NK-92 (cell line): Measurements from ENCODE around the gene OR51T1.
"Not testable (repeated sequence)": the region's sequence is repeated elsewhere in the genome, so short reads cannot be mapped to it uniquely, and the experiment has no call there.

Experiments
- DNase-seq: peaks from one replicate; lab custom pipeline; 2025; ENCODE audit not compliant: unreplicated experiment; lab: John Stamatoyannopoulos, UW

OR51T1 gene, protein sequence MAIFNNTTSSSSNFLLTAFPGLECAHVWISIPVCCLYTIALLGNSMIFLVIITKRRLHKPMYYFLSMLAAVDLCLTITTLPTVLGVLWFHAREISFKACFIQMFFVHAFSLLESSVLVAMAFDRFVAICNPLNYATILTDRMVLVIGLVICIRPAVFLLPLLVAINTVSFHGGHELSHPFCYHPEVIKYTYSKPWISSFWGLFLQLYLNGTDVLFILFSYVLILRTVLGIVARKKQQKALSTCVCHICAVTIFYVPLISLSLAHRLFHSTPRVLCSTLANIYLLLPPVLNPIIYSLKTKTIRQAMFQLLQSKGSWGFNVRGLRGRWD

GRCh38 chr11:4881860-4882500 lies at the start of gene OR51T1:
Gene OR51T1 (plus strand): TSS chr11:4881900. CDS start chr11:4881900, 0 bp downstream.
- no peak for DNase-seq

DNA sequence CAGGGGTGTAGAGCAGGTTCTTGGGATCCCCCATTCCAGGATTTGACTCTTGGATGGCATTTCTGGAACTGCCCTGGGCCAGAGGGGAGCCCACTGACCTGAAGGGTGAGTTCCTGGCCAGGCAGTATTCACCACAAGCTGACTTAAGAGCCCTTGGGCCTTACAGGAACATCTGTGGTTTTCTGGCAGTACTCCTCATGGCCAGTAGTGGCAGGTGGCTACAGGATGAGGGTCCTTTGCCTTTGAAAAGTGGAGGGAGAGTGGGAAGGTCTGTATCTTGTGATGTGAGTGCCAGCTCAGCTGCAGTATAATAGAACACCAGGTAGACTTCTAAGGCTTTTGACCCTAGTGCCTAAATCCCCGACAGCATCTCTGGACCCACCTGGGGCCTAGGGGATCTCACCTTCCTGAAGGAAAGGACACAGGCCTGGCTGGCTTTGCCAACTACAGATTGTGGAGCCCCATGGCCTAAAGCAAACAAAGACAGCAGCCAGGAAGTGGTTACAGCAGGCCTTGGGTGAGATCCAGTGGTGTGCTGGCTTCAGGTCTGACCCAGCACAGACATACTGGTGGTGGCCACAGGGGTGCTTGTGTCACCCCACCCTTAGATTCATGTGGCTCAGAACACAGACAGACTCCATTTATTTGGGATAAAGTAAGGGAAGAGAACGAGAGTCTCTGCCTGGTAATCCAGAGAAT lies 41.7 kb upstream of the OR51T1 start:
- DNase-seq: no peak

- no peak for DNase-seq
These were observed 32.7 kb upstream of the OR51T1 start, which contains the start of gene OR51S1 for GRCh38 chr11:4848908-4849532. Gene OR51S1 (minus strand): TSS chr11:4849208. CDS start chr11:4849208, 0 bp downstream.

- DNase-seq: no peak
These were observed 30.7 kb upstream of the OR51T1 start for GRCh38 chr11:4851033-4851432.

DNA sequence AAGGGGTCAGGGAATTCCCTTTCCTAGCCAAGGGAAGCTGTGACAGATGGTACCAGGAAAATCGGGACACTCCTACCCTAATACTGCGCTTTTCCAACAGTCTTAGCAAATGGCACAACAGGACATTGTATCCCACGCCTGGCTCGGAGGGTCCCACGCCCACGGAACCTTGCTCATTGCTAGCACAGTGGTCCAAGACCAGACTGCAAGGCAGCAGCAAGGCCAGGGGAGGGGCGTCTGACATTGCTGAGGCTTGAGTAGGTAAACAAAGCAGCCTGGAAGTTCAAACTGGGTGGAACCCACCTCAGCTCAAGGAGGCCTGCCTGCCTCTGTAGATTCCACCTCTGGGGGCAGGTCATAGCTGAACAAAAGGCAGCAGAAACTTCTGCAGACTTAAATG lies 27.4 kb upstream of the OR51T1 start:
- DNase-seq: not testable (repeated sequence)

GRCh38 chr11:4862447-4863236 lies 19.1 kb upstream of the OR51T1 start:
- DNase-seq: no peak

- no peak for DNase-seq
These were observed 17.8 kb upstream of the OR51T1 start for GRCh38 chr11:4863876-4864275.

- DNase-seq: no peak
These were observed 15.8 kb upstream of the OR51T1 start for GRCh38 chr11:4865855-4866254.

DNA sequence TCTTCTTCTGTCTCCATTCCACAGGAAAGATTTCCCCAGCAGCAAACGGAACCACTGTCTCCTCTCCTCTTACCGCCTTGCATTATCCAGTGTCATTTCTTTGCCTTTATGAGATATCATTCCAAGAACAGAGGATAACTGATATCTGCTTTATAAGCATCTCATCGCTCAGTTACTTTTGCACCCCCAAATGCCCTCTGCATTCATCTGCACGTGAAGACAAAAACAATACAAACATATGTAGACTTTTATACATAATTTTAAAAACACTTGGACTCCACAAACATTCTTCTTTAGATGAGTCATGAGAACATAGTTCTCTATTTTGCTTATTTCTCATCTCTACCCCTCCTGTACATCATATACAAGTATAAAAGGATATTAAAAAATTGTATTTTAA lies 512 bp upstream of the OR51T1 start:
- no peak for DNase-seq

DNA sequence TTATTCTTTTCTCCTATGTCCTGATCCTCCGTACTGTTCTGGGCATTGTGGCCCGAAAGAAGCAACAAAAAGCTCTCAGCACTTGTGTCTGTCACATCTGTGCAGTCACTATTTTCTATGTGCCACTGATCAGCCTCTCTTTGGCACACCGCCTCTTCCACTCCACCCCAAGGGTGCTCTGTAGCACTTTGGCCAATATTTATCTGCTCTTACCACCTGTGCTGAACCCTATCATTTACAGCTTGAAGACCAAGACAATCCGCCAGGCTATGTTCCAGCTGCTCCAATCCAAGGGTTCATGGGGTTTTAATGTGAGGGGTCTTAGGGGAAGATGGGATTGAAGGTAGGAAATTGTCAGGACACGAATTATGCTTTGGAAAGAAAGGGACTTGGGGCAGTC lies 843 bp downstream of the OR51T1 start:
- DNase-seq: no peak

- DNase-seq: no peak
These were observed 2.7 kb downstream of the OR51T1 start for GRCh38 chr11:4884361-4884760.

- no peak for DNase-seq
These were observed 4.5 kb downstream of the OR51T1 start for GRCh38 chr11:4886186-4886585.

- DNase-seq: no peak
These were observed 5.9 kb downstream of the OR51T1 start for GRCh38 chr11:4887591-4887990.

- DNase-seq: no peak
These were observed 8.6 kb downstream of the OR51T1 start for GRCh38 chr11:4890279-4890678.

- DNase-seq: no peak
These were observed 10.4 kb downstream of the OR51T1 start for GRCh38 chr11:4891996-4892640.

- no peak for DNase-seq
These were observed 21.8 kb downstream of the OR51T1 start, which contains the start of gene OR51A7 for GRCh38 chr11:4903484-4903883. Gene OR51A7 (plus strand): TSS chr11:4903783. CDS start chr11:4907370, 3,587 bp downstream.

DNA sequence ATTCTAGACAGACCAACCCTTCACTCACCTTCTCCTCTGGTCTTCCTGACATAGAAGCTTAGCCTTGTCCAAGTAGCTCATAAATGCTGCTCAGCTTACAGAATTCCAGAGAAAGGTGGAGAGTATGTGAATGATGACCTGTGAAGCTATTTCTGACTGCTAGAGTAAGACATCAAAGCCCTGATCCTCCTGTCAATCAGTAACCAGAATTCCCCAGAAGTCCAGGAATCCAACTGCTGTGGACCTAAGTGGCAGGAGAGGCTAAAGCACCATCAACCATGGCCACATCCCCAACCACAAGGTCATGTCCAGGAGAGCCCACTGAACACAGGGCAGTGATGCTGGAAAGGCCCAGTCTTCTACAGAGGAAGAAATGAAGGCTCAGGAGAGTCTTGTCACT lies 34.9 kb downstream of the OR51T1 start:
- no peak for DNase-seq

GRCh38 chr11:4919250-4919649 lies 37.5 kb downstream of the OR51T1 start, which contains the start of gene OR51G2:
Gene OR51G2 (minus strand): TSS chr11:4919350. CDS start chr11:4915663, 3,687 bp downstream.
- DNase-seq: no peak

- no peak for DNase-seq
These were observed 40.1 kb downstream of the OR51T1 start for GRCh38 chr11:4921796-4922195.

DNA sequence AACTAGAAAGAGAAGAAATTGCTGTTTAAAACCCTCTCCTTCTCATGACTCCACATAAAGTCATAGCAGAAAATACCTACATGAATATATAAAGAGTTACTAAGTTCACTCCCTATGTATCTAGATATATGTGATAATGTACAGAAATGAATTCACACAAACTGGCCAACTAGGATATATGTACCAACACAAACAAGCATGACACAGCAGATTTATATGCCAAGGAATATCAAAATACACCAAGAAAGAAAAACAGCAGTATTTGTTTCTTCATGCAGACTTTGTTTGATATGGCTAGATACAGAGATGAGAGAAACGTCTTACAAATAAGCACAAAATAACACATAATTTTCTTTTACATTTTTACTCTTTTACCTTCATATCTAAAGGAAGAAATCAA lies 40.6 kb downstream of the OR51T1 start:
- no peak for DNase-seq
